H9 (cell line): ENCODE results near the gene TXNDC8. TPM values are rescaled to one million over a fixed set of nuclear protein-coding genes. Genes with fewer than 3 reads are reported as not detected.

Source experiments
- DNase-seq: peaks from one replicate; pipeline ENCODE4 v3.0.0-alpha.2; 2017
- H2AFZ ChIP-seq: one replicate; pipeline ENCODE4 v1.6.1; 2013; ENCODE audit warnings: mild to moderate bottlenecking, low read length, control low read depth, moderate library complexity
- H2AK5ac ChIP-seq: 2 replicates; pipeline ENCODE4 v1.6.1; 2013; ENCODE audit warnings: low read length, control low read depth, mixed read lengths; ENCODE audit not compliant: insufficient read length
- H2BK120ac ChIP-seq: one replicate; pipeline ENCODE4 v1.6.1; 2013; ENCODE audit warnings: low read depth, mild to moderate bottlenecking, low read length, control low read depth, inconsistent platforms; ENCODE audit not compliant: poor library complexity, severe bottlenecking
- H2BK12ac ChIP-seq: 2 replicates; pipeline ENCODE4 v1.6.1; 2013; ENCODE audit warnings: low read length, control low read depth, mixed read lengths, low read depth; ENCODE audit not compliant: insufficient read length
- H2BK15ac ChIP-seq: 2 replicates; pipeline ENCODE4 v1.6.1; 2013; ENCODE audit warnings: low read depth, low read length, control low read depth
- H2BK20ac ChIP-seq: one replicate; pipeline ENCODE4 v1.6.1; 2013; ENCODE audit warnings: low read depth, mild to moderate bottlenecking, low read length, control low read depth, inconsistent platforms; ENCODE audit not compliant: poor library complexity, severe bottlenecking
- H2BK5ac ChIP-seq: 2 replicates; pipeline ENCODE4 v1.6.1; 2013; ENCODE audit warnings: low read length, control low read depth, mixed read lengths; ENCODE audit not compliant: insufficient read length
- H3K14ac ChIP-seq: 2 replicates; pipeline ENCODE4 v1.6.1; 2013; ENCODE audit warnings: low read length, control low read depth; ENCODE audit not compliant: insufficient read depth
- H3K18ac ChIP-seq: 2 replicates; pipeline ENCODE4 v1.6.1; 2013; ENCODE audit warnings: low read depth, mild to moderate bottlenecking, mixed read lengths, low read length, control low read depth; ENCODE audit not compliant: insufficient read length
- H3K23ac ChIP-seq: 2 replicates; pipeline ENCODE4 v1.6.1; 2013; ENCODE audit warnings: low read length, control low read depth, mixed read lengths, low read depth; ENCODE audit not compliant: insufficient read length
- H3K23me2 ChIP-seq: 2 replicates; pipeline ENCODE4 v1.6.1; 2013; ENCODE audit warnings: low read depth, mild to moderate bottlenecking, mixed read lengths, low read length, control low read depth; ENCODE audit not compliant: insufficient read length, poor library complexity, severe bottlenecking
- H3K27ac ChIP-seq: 2 replicates; pipeline ENCODE4 v1.5.1; 2013; ENCODE audit warnings: low read length, control low read depth, mixed read lengths, low read depth; ENCODE audit not compliant: insufficient read length
- H3K27me3 ChIP-seq: 2 replicates; pipeline ENCODE4 v1.6.1; 2013; ENCODE audit warnings: low read length, control low read depth, inconsistent platforms; ENCODE audit not compliant: insufficient read depth
- H3K4ac ChIP-seq: 2 replicates; pipeline ENCODE4 v1.6.1; 2013; ENCODE audit warnings: low read depth, mild to moderate bottlenecking, control low read depth, inconsistent platforms, low read length, moderate library complexity
- H3K4me1 ChIP-seq: 2 replicates; pipeline ENCODE4 v1.6.1; 2013; ENCODE audit warnings: low read length, control low read depth, inconsistent platforms; ENCODE audit not compliant: insufficient read depth
- H3K4me2 ChIP-seq: 2 replicates; pipeline ENCODE4 v1.6.1; 2013; ENCODE audit warnings: low read length, control low read depth, mixed read lengths; ENCODE audit not compliant: insufficient read length, insufficient read depth
- H3K56ac ChIP-seq: 2 replicates; pipeline ENCODE4 v1.6.1; 2013; ENCODE audit warnings: low read depth, mild to moderate bottlenecking, mixed read lengths, low read length, control low read depth; ENCODE audit not compliant: insufficient read length
- H3K79me1 ChIP-seq: 2 replicates; pipeline ENCODE4 v1.6.1; 2013; ENCODE audit warnings: low read depth, mild to moderate bottlenecking, moderate library complexity, low read length, control low read depth, inconsistent platforms; ENCODE audit not compliant: insufficient read depth, poor library complexity, severe bottlenecking
- H3K79me2 ChIP-seq: 2 replicates; pipeline ENCODE4 v1.6.1; 2013; ENCODE audit warnings: low read length, control low read depth, inconsistent platforms; ENCODE audit not compliant: insufficient read depth
- H3K9ac ChIP-seq: 2 replicates; pipeline ENCODE4 v1.6.1; 2013; ENCODE audit warnings: low read length, control low read depth, mixed read lengths; ENCODE audit not compliant: insufficient read length; ENCODE audit errors: extremely low read depth
- H3K9me3 ChIP-seq: one replicate; pipeline ENCODE4 v1.6.1; 2013; ENCODE audit warnings: low read depth, low read length, inconsistent platforms; ENCODE audit not compliant: control insufficient read depth
- H3T11ph ChIP-seq: one replicate; pipeline ENCODE4 v1.6.1; 2013; ENCODE audit warnings: mild to moderate bottlenecking, low read length, control low read depth, inconsistent platforms
- H4K20me1 ChIP-seq: one replicate; pipeline ENCODE4 v1.6.1; 2013; ENCODE audit not compliant: control insufficient read depth, insufficient read length, insufficient read depth
- H4K5ac ChIP-seq: 2 replicates; pipeline ENCODE4 v1.6.1; 2013; ENCODE audit warnings: low read depth, mild to moderate bottlenecking, mixed read lengths, low read length, control low read depth; ENCODE audit not compliant: insufficient read length
- H4K8ac ChIP-seq: replicated peaks from 2 replicates; pipeline ENCODE4 v1.6.1; 2013; ENCODE audit warnings: low read length, control low read depth, mixed read lengths, low read depth; ENCODE audit not compliant: insufficient read length
- H4K91ac ChIP-seq: 2 replicates; pipeline ENCODE4 v1.6.1; 2013; ENCODE audit warnings: low read depth, mild to moderate bottlenecking, moderate library complexity, mixed read lengths, low read length, control low read depth; ENCODE audit not compliant: insufficient read length
- H3K27ac Mint-ChIP-seq, 3 experiments: 2 replicates in 2 of 3; 3 replicates in 1 of 3; pipeline ENCODE4 v1.8.0; 2020 to 2021; ENCODE audit warnings: mixed read lengths in 3 of 3, mild to moderate bottlenecking in 1 of 3, moderate library complexity in 1 of 3
- H3K27me3 Mint-ChIP-seq: 2 replicates; pipeline ENCODE4 v1.8.0; 2021; ENCODE audit warnings: low read depth, mild to moderate bottlenecking, moderate library complexity, mixed read lengths
- H3K36me3 Mint-ChIP-seq, 3 experiments: 2 replicates in 2 of 3; 3 replicates in 1 of 3; pipeline ENCODE4 v1.8.0; 2020 to 2021; ENCODE audit warnings: low read depth in 3 of 3, mixed read lengths in 3 of 3; ENCODE audit not compliant: insufficient read depth in 1 of 3
- H3K4me1 Mint-ChIP-seq, 2 experiments: 2 replicates each; pipeline ENCODE4 v1.8.0; 2020; ENCODE audit warnings: mixed read lengths in 2 of 2
- H3K4me3 Mint-ChIP-seq, 2 experiments: 2 replicates in 1 of 2; 3 replicates in 1 of 2; pipeline ENCODE4 v1.8.0; 2020 to 2021; ENCODE audit warnings: mild to moderate bottlenecking in 2 of 2, mixed read lengths in 2 of 2, moderate library complexity in 1 of 2
- H3K9me3 Mint-ChIP-seq, 2 experiments: 2 replicates in 1 of 2; 3 replicates in 1 of 2; pipeline ENCODE4 v1.8.0; 2020; ENCODE audit warnings: mild to moderate bottlenecking in 2 of 2, mixed read lengths in 2 of 2, moderate library complexity in 1 of 2
- WGBS: extraction: QIAGEN DNeasy Blood & Tissue Kit; methylation state at CpG from one replicate; pipeline ENCODE4 v1.1.7; 2013; ENCODE audit warnings: missing lambda C conversion rate, low lambda C conversion rate, mixed read lengths; ENCODE audit not compliant: insufficient read length; ENCODE audit errors: extremely low coverage; 5-methylcytosine and 5-hydroxymethylcytosine counted together
- total RNA-seq: library from RNA; stranded (reverse); gene quantifications from 2 replicates; pipeline ENCODE4 v1.2.1, GENCODE V29; 2021
- TF ChIP-seq, protein P1 (sequence below): fragments of 200-600 bp; sonication (generic); conservative IDR thresholded peaks from 3 replicates; pipeline ENCODE4 v1.8.0; 2021; ENCODE audit warnings: antibody characterized with exemption, mild to moderate bottlenecking

Gene TXNDC8
- total RNA-seq, 1 experiment from 2014 or later = not detected

DNA sequence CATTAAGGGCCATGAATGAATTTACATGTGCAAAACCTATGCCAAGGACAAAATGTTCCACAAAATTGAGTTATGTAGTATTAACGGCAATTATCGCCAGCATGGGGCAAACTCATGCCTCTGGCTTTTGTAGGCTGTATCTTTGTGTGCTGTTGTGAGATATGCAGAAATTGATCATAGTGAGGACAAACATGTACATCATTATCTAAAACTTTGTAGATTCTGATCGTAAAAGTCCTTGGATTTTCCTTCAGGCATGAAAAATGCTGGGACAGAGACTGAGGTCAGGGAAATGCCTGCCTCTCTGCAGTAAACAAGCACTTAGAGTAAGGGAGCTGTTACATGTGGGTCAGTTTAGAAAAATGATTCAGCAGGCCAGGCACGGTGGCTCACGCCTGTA lies 5.9 kb upstream of the TXNDC8 start:
- H3K27me3 ChIP-seq = no peaks in the 10 kb centered on the region
- H3K27ac ChIP-seq = no peak overlapping the region
- H3K14ac ChIP-seq = no peak overlapping the region
- no peaks in the 10 kb centered on the region for H3K27me3 Mint-ChIP-seq
- no peak overlapping the region for H3K23ac ChIP-seq
- H2BK12ac ChIP-seq = no peak overlapping the region
- no peaks in the 10 kb centered on the region for H3K36me3 Mint-ChIP-seq
- H3K4me1 ChIP-seq = no peaks in the 10 kb centered on the region
- no peak overlapping the region for H2BK20ac ChIP-seq
- TF ChIP-seq, protein P1, sequence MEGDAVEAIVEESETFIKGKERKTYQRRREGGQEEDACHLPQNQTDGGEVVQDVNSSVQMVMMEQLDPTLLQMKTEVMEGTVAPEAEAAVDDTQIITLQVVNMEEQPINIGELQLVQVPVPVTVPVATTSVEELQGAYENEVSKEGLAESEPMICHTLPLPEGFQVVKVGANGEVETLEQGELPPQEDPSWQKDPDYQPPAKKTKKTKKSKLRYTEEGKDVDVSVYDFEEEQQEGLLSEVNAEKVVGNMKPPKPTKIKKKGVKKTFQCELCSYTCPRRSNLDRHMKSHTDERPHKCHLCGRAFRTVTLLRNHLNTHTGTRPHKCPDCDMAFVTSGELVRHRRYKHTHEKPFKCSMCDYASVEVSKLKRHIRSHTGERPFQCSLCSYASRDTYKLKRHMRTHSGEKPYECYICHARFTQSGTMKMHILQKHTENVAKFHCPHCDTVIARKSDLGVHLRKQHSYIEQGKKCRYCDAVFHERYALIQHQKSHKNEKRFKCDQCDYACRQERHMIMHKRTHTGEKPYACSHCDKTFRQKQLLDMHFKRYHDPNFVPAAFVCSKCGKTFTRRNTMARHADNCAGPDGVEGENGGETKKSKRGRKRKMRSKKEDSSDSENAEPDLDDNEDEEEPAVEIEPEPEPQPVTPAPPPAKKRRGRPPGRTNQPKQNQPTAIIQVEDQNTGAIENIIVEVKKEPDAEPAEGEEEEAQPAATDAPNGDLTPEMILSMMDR = no peak
- H2AK5ac ChIP-seq = no peak overlapping the region
- H3T11ph ChIP-seq = no peak overlapping the region
- no peaks in the 10 kb centered on the region for H4K20me1 ChIP-seq
- no peak overlapping the region for H2AFZ ChIP-seq
- no peaks in the 10 kb centered on the region for H3K9me3 ChIP-seq
- no peaks in the 10 kb centered on the region for H3K79me1 ChIP-seq
- no CpG with 5 or more reads among the region's 5 CpGs for WGBS
- H3K27ac Mint-ChIP-seq = no peak overlapping the region
- no peak overlapping the region for H3K4ac ChIP-seq
- no peaks in the 10 kb centered on the region for H3K9me3 Mint-ChIP-seq
- no peak overlapping the region for H4K8ac ChIP-seq
- no peak for DNase-seq
- no peaks in the 10 kb centered on the region for H3K4me1 Mint-ChIP-seq
- H3K79me2 ChIP-seq = no peaks in the 10 kb centered on the region
- H2BK5ac ChIP-seq = no peak overlapping the region
- H2BK15ac ChIP-seq = no peak overlapping the region
- H4K5ac ChIP-seq = no peak overlapping the region
- H2BK120ac ChIP-seq = no peak overlapping the region
- no peak overlapping the region for H3K4me2 ChIP-seq
- H3K4me3 Mint-ChIP-seq = no peak overlapping the region
- no peak overlapping the region for H3K56ac ChIP-seq
- no peak overlapping the region for H3K9ac ChIP-seq
- H3K18ac ChIP-seq = no peak overlapping the region
- H4K91ac ChIP-seq = no peak overlapping the region
- H3K23me2 ChIP-seq = no peaks in the 10 kb centered on the region
